ENCODE measurements around the gene HIPK4.

DNA sequence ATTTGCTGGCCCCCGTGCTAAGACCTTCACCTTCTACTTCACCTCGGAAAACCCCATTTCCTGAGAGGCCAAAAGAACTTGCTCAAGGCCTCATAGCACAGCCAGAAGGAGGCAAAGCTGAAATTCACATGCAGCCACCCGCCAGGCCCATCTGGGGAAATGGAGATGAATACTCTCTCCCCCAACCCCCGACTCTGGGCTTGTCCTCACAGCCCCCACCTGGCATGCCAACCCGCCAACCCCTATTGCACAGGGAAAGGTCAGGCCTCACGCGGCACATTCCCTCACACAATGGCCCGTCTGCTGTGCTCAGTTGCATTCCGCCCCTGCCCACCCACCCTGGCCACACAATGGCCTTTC, 20.0 kb upstream of the HIPK4 start:
- TF ChIP-seq, protein P1, sequence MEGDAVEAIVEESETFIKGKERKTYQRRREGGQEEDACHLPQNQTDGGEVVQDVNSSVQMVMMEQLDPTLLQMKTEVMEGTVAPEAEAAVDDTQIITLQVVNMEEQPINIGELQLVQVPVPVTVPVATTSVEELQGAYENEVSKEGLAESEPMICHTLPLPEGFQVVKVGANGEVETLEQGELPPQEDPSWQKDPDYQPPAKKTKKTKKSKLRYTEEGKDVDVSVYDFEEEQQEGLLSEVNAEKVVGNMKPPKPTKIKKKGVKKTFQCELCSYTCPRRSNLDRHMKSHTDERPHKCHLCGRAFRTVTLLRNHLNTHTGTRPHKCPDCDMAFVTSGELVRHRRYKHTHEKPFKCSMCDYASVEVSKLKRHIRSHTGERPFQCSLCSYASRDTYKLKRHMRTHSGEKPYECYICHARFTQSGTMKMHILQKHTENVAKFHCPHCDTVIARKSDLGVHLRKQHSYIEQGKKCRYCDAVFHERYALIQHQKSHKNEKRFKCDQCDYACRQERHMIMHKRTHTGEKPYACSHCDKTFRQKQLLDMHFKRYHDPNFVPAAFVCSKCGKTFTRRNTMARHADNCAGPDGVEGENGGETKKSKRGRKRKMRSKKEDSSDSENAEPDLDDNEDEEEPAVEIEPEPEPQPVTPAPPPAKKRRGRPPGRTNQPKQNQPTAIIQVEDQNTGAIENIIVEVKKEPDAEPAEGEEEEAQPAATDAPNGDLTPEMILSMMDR (IDR thresholded peaks at IDR 0.05; ENCODE audit: low read depth, low read length) = no peak
- TF ChIP-seq, protein P2, sequence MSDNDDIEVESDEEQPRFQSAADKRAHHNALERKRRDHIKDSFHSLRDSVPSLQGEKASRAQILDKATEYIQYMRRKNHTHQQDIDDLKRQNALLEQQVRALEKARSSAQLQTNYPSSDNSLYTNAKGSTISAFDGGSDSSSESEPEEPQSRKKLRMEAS (IDR thresholded peaks at IDR 0.05; ENCODE audit: low read depth, low read length) = no peak
- no peak for TF ChIP-seq POLR2A (IDR thresholded peaks at IDR 0.05; ENCODE audit: extremely low read depth, insufficient read length)
- TF ChIP-seq MYC (IDR thresholded peaks at IDR 0.05; ENCODE audit: low read depth, low read length) = no peak
